Measurements from ENCODE around the gene MBD2.

- TF ChIP-seq, protein P1, sequence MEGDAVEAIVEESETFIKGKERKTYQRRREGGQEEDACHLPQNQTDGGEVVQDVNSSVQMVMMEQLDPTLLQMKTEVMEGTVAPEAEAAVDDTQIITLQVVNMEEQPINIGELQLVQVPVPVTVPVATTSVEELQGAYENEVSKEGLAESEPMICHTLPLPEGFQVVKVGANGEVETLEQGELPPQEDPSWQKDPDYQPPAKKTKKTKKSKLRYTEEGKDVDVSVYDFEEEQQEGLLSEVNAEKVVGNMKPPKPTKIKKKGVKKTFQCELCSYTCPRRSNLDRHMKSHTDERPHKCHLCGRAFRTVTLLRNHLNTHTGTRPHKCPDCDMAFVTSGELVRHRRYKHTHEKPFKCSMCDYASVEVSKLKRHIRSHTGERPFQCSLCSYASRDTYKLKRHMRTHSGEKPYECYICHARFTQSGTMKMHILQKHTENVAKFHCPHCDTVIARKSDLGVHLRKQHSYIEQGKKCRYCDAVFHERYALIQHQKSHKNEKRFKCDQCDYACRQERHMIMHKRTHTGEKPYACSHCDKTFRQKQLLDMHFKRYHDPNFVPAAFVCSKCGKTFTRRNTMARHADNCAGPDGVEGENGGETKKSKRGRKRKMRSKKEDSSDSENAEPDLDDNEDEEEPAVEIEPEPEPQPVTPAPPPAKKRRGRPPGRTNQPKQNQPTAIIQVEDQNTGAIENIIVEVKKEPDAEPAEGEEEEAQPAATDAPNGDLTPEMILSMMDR (IDR thresholded peaks at IDR 0.05), result no peak
- no peak for TF ChIP-seq EP300 (IDR thresholded peaks at IDR 0.05)
Measured at GRCh38 chr18:54151376-54151775, 73.1 kb downstream of the MBD2 start.
